RCC 7860 (cell line): Measurements from ENCODE around the gene GRID1.

Experiments
- DNase-seq: peaks from one replicate; pipeline ENCODE4 v3.0.0-alpha.2; 2015; ENCODE audit warnings: low spot score
- FAIRE-seq: peaks from 2 replicates; lab custom pipeline; 2012; peaks lifted over from hg19 to GRCh38; lab: Jason Lieb, UNC

The GRID1 gene

DNA sequence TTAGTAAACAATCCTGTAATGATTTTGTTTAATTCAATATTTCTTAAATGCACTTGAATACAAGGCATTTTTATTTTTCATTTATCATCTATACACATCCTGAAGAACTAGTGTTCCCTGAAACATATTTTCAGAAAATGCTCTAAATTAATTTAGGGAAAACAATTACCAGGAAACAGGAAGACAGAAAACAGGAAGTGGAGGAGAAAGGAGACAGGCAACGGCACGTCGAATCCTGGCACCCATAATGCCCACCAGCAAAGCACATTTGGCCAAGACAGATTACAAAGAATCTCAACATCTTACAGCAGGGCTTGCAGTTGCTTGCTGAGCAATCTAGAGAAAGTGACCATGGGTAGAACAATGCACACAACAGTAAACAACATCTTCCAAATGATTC is 571.1 kb downstream of the GRID1 start:
- FAIRE-seq (no peak), DNase-seq (no peak)

DNA sequence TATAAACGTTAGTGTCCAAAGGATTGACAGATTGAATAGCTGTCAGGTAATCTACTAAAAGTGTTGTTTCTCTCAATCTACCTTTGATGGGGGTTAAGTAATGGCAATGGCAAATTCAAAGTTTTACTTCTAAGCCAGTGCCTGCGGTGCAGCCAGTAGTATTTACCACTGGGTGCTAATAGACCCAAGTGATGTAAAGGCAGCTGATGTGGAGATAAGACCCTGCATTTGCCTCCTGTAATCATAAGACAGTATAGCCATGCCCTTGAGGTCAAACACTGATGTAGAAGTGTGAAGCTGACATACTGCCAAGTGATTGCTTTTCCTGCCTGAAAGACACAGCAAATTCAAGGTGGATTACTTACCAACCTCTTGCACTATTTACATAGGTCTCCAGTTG is 572.0 kb downstream of the GRID1 start:
- no peak for DNase-seq
- no peak for FAIRE-seq

DNA sequence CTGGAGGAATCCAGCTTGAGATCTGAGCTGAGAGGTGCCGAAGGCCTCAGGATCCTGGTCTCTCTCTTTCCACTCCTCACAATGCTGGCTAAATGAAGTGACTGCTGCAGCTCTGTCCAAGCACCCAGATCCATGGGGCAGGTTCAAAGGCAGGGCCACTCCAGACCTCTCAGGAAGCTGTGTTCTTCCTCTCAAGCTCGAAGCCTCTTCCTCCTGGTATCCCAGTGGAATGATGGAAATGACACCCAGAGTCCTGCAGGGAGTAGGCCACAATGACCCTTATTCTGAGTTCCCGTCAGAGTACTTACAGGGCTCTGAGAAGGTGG is 574.1 kb downstream of the GRID1 start:
- DNase-seq, result no peak
- no peak for FAIRE-seq

DNA sequence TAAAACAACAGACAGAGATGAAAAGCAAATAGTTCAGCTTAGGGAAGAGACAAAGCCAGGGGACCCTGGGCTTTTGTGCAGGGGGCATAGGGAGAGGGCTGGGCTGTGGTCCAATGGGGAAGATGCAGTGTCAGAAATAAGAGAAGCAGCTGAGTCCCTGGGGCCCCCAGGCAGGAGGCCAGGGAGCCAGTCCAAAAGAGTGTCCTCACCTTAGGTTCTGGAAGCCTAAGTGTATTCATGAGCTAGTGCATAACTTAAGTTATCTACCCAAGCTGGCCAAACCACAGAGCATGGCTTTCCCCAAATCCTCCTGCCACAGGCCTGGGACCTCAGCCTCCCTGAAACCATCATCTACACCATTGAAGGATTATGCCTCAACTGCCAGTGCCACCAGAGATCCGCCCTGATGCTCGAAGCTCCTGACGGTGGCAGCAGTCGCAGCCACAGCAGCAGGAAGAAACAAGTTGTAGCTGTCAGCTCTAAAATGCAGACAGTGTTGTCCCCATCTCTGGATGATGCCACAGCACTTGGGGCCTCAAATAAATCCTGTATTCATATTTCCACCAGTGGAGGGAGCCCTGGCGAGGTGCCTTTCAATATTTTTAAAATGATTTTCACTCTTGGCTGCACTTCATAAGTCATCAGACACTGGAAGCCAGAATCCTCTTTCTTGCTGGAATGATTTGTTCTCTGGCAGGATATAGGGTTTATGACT is 574.6 kb downstream of the GRID1 start:
- DNase-seq (no peak), FAIRE-seq (no peak)

DNA sequence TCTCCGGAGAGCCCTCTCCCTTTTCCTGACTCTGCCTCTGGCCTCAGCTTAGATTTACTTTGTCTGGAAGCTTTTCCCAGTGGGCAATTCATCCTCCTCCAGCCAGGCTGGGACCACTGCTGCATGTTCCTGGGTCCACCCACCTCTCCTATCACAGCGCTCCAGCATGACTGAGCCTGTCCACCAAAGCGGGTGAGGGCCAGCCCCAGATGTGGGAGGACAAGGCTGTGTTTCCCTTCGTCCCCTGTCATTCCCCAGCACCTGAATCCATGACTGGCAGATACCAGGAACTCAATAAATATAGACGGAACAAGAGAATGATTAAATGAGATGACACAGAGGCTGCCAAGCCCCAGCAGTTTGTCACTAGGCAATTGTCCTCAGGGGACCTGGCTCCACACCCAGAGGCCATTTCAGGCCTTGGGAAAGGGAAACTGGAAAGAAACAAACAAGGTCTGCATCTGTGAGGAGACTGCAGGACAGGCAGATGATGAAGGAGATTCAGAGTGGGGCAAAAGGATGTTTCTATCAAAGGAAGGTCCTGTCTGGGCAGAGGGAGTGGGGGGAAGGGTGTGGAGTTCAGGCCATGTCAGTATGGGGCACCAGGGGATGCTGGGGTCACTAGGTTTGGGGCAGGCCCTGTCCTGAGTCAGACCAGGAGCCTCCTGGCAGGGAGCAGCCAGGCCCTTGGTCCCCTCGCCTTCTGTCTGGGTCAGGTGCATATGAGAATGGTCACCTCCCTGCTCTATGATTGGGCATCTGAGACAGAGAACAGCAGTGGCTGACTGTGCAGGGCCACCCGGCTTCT is 576.4 kb downstream of the GRID1 start:
- DNase-seq, result no peak
- no peak for FAIRE-seq

DNA sequence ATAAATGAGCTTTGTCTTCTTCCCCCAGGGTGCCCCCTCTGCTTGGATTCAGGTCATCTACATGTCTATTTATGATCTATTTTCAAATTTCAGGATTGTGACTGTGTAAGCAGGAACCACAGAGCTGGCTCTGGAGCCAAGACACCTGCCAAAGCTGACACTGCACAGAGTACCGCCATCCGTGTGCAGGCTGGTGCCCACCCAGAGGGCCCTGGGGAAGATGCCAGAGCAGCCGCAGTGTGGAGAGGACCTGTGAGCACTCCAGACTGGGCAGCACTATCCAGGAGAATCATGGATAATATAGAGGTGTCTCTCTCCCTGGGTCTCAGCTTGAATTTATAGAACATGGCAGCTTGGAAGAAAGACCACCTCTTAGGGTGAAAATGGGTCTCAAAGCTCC is 577.5 kb downstream of the GRID1 start:
- no peak for FAIRE-seq
- DNase-seq, result no peak

DNA sequence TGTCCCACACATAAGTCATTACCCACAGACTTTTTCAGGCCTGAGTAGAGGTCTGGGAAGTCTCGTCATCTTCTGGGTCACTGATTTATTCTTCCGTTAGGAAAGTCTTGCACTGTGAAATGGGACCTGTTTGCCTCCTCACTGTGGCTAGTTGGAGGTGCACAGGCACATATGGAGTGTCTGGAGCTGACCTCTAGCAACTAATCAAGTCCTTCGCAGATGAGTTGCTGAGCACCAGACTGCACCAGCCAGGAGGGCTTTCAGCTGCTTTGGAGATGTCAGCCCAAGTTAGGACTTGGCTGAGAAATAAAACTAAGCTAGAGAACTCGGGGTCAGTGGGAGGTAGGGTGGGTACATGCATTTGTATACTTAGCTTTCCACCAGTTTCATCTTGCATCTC is 578.0 kb downstream of the GRID1 start:
- no peak for FAIRE-seq
- DNase-seq, result no peak

DNA sequence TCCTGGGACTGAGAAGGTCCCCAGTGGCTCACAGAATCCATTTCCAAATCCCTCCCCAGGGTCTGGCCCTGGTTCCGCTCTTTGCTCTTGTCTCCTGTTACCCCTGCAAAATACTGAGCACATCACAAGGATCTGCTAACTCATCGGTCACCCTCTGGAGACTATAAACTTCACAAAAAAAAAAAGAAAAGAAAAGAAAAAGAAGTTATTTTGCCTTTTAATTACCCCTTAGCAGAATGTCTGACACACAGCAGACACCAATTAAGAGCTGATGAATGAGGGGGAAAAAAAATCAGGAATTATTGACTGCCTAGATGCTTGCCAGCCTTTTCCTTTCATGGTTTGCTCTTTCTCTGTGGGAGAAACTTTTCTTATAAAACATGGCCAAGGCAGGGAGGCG is 578.7 kb downstream of the GRID1 start:
- FAIRE-seq (no peak), DNase-seq (no peak)

DNA sequence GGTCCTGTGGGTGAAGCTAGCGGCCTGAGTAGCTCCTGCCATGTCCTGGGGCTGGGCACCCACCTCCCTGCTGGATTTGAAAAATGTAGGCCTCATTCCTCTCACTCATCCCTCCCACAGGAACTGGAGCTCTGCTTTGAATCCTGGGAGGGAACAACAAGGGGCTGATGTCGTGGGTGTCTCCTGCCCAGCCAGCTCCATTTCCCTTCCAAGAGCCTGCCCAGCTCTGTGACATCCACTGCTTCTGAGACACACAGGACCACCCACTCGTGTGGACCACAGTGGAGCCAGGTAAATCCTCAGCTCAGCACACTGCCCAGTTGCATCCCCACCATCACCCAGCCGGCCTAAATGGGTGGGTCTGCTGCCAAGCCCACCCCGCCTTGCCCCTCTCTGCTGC is 579.2 kb downstream of the GRID1 start:
- DNase-seq (no peak), FAIRE-seq (no peak)

DNA sequence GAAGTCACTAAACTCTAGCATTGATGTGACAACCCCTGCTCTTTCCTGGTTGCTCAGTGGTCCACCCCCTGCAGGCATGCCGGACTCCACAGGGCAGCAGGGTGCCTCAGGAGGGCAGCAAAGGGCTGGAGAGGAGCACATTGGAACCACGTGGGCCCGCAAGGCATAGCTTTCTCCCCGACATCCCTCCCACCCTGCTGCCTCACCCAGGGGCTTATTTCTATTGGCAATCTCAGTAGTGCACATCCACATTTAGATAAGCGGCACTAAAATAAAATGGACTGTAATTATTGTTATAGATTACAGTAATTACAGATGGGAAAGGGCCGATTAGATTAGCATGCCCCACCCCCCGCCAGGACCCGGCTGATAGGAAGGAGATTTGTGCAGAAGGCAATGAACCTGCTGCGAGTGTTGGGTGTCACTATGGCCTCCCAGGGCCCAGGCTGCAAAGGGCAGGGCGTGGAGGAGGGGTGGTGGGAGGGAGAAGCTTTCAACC is 580.1 kb downstream of the GRID1 start:
- DNase-seq (no peak), FAIRE-seq (no peak)

DNA sequence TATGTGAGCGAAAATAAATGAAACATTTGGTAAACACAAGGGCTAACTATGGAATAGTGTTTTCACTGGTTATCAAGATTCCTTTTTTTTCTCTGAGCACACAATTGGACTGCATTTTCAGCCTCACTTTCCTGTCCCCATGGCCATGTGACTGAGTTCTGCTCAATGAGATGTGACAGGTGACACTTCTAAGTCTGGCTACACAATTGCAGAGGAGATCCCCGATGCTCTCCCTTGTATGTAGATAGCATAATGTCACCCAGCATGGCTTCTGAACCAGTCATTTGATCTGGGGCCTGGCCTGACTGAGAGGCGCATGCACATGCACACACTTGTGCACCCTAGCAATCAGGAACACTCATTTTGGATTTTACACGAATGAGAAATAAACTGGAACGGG is 581.8 kb downstream of the GRID1 start:
- DNase-seq, result no peak
- FAIRE-seq, result no peak

DNA sequence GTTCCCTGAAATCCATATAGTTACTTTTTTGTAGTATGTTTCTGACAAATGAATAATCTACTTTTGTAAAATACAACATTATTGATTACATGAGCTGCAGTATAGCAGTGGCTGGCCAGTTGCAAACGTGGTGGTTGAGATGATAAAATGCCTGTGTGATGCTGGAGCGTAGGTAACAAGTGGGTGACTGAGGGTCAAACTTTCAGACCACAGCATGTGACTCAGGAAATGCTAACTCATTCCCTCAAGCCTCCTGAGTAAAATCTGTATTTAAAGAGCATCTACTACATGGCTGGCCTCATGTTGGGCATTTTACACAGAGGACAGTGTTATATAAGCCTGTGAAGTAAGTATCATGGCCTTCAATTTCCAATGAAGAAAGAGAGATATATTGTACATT is 585.2 kb downstream of the GRID1 start:
- no peak for DNase-seq

DNA sequence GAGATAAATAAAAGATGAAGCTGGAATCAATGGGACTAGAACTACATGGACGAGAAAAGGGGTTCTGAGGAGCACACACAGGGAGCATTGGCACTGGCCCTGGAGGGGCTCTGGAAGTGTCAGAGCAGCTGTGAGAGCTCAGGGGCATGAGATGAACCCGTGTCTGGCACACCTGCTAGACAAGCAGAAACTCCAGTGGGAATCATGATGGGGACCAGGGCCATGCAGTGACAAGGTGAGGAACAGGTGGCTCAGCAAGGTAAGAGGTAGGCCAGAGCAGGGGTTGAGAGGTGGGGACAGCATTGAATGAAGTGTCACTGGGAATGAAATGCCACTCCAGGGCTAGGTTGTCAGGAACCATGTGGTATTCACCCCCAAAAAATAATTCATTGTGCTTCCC is 588.5 kb downstream of the GRID1 start:
- DNase-seq (no peak), FAIRE-seq (no peak)

More for the DNA sequence above, 585.2 kb downstream of the GRID1 start:
- FAIRE-seq, result no peak

DNA sequence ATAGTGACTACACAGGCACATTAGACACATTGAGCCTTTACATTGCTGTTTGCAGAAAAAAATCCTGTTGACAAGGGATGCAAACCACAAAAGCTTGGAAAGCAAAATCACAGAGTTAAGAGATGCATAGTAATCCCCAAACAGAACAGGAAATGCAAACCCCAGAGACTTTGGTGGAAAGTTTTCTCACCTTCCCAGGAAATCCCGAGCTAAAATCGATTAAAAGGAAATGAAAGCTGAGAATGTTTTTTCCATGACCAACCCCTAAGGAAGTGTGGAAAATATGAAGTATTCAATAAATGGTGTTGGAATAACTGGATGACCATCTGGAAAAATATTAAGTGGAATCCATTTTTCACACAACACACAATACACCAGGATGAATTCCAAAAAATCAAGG is 598.7 kb downstream of the GRID1 start:
- FAIRE-seq (no peak), DNase-seq (no peak)

DNA sequence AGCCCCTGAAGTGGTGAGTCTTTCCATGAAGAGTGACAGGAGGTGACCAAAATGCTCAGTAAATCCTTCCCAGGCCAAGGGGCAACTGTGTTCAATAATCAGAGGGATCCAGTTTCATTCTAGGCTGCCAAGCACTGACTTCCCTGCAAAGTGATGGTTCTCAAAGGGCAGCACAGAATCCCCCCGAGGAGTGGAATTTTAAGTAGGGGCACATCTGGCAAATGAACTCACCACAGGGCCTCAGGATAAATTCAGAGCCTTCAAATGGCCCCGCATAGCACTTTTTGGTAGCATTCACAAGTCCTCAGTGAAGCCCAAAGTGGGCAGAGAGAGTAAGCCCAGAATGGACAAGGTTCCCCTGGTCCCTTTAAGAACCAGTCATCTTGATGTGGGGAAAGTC is 602.5 kb downstream of the GRID1 start:
- DNase-seq, result no peak
- FAIRE-seq, result no peak

DNA sequence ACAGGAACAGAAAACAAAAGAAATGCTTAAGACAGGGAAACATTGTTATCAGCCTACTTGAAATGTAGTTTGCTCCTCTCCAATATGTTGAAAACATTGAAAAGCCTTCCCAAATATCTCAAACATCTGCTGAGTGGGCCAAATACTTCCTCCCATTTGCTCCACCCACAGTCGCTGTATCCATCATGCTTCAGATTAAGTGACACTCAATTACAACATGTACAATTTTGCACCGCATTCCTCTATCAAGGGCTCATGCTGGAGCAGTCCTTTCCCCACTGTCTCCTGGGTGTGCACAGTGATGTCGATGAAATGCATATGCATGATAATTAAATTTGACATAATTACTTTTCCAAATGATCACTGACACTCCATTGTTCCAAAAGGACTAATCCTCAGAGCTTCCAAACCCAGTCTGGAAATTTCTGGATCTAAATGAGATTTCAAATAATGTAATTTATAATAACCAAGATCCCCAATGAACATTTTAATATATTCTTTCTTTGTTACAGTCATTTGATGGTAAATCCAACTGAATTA is 604.6 kb downstream of the GRID1 start:
- FAIRE-seq (no peak), DNase-seq (no peak)

DNA sequence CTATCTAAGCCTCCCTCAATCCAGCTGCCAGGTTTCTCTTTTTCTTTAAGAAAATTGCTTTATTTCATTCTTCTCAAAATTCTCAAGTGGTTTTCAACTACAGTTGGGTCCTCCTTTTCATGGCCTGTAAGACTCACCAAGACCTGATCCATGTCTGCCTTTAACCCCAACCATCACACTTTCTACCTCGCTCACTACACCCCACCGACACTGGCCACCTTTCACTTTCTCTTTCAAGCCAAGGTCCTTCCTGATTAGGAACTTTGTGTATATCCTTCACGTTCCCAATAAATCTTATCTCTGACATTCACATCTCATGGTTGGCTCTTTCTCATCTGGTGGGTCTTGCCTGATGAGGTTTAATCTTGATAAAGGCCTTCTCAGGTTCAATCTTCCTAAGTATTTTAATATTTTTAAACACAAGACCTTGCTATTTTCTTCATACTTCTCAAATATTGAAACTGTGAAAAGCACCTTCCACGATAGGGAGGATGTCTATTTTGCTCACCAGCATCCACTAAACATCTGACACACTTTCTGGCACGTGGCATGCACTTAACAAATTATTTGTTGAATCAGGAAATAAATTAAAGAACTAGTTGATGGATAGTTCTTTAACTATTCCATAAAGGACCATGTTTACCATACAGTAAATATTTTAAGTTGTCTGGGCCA is 624.8 kb downstream of the GRID1 start:
- DNase-seq (no peak), FAIRE-seq (no peak)

DNA sequence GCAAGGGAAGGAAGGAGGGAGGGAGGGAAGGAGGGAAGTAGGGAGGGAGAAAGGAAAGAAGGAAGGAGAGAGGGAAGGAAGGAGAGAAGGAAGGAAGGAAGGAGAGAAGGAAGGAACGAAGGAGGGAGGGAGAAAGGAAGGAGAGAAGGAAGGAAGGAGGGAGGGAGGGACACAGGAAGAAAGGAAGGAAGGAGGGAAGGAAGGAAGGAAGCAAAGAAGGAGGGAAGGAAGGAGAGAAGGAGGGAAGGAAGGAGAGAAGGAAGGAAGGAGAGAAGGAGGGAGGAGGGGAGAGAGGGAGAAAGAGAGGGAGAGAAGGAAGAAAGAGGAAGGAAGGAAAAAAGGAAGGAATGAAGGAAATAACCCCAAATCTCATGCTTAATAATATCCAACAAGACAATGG is 630.6 kb downstream of the GRID1 start:
- FAIRE-seq (no peak), DNase-seq (no peak)

DNA sequence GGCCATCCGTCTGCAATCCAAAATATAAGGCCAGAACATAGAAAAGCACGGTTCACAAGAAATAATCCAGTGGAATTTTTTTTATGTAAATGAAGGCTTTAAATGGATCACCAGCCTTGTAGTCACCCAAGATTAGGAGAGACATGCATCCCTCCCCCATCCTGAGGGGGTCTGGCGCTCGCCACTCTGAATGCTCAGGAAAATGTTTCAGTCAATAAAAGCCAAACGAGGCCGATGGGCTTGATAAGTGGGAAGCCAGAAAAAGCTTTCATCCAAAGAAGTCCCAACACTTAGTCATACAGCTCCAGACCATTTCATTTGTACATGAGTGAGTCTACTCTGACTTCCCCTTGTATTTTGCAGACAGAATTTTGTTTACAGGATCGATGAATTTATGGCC is 631.8 kb downstream of the GRID1 start:
- DNase-seq, result no peak
- no peak for FAIRE-seq

DNA sequence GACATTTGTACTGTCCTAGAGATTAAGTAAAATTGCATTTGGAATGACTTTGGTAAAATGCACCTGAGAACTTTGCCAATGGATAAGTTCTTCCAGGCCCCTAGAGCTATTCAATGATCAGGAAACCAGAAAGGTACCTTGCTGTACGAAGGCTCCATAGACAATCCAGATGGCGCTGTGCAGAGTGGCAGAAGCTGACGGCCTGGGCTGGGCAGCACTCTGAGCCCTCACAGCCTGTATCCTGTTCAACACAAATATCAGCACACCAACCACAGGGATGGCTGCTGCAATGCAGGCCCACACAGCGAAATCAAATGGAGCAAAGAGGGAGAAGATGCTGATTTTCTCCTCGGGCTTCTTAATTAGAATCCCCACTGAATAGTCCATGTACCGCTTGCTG is 642.4 kb downstream of the GRID1 start:
- FAIRE-seq (no peak), DNase-seq (no peak)

DNA sequence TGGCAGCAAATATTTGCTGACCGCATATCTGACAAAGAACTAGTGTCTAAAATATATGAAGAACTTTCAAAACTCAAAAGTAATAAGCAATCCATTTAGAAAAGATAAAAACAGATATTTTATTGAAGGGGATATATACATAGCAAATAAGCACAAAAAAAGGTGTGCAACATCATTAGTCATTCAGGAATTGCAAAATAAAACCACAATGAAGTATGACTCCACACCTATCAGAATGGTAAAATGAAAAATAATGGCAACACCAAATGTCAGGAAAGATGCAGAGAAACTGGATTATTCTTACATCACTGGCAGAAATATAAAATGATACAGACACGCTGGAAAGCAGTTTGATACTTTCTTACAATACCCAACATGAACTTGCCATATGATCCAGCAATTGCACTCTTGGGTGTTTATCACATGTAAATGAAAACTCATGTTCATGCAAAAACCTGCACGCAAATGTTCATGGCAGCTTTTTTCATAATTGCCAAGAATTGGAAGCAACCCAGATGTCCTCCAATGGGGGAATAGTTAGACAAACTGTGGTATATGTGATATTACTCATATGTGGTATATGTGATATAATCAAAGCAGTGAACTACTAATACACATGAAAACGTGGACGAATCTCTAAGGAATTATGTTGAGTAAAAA is 645.5 kb downstream of the GRID1 start:
- DNase-seq (no peak), FAIRE-seq (no peak)
